ENCODE measurements around the gene GPC5. TPM values are rescaled to one million over a fixed set of nuclear protein-coding genes. Genes with fewer than 3 reads are reported as not detected.

The GPC5 gene
- total and polyA plus RNA-seq, 2 of the 8 experiments (the other 6 are each of a cell fraction or from before 2014, with no cell fraction given) = 0.20 to 0.39 TPM

DNA sequence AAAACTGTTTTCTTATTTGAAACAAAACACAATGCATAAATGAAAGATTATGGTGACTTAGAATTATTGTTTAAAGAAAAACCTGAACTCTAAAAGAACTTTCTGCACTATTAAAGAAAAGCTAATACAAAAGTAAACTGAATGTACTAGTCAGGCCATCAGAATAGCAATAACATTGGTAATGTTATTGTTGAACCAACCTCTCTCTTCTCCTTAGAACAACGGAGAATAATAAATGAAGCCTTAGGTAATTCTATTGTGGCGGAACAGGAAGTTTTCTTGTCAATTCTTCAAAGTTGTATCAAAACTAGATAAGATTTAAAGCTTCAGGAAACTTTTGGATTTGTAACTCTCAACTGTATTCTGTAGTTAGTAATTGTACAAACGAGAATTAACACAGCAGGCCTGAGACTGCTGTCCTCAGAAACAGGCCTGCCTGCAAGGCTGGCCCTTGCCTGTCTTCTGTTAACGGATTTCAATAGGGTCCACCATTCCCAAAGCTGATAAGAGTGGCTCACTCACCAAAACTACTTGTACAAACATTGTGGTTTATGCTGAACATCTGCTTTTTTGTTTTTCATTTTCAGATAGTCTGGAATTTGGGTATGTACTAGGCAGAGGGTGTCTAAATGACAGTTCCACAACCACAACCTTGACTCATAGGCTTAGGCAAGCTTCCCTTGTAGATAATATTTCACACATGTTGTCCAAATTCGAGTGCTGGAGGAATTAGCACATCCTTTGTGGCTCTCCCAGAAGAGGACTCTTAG is 825.8 kb downstream of the GPC5 start:
- no peak overlapping the region for H2BK5ac ChIP-seq (ENCODE audit: low read depth, low read length)
- H2BK12ac ChIP-seq (ENCODE audit: low read depth, low read length) = no peak overlapping the region
- H4K5ac ChIP-seq (ENCODE audit: insufficient read length, low read depth, low read length) = no peak overlapping the region
- no peak overlapping the region for H3K14ac ChIP-seq (ENCODE audit: insufficient read length)
- no peak overlapping the region for H2BK15ac ChIP-seq (ENCODE audit: low read length)
- TF ChIP-seq EZH2 (IDR thresholded peaks at IDR 0.05; ENCODE audit: low read depth, low read length, severe bottlenecking) = no peak
- no peak for TF ChIP-seq HDAC6 (IDR thresholded peaks at IDR 0.05; ENCODE audit: low read depth, low read length)
- no peak for TF ChIP-seq GABPA (IDR thresholded peaks at IDR 0.05; ENCODE audit: borderline replicate concordance, insufficient read depth, low read length)
- no peak for TF ChIP-seq MAFK (IDR thresholded peaks at IDR 0.05; ENCODE audit: low read depth, low read length)
- TF ChIP-seq KDM1A (IDR thresholded peaks at IDR 0.05; ENCODE audit: borderline replicate concordance, low read length) = no peak
- TF ChIP-seq, protein P1, sequence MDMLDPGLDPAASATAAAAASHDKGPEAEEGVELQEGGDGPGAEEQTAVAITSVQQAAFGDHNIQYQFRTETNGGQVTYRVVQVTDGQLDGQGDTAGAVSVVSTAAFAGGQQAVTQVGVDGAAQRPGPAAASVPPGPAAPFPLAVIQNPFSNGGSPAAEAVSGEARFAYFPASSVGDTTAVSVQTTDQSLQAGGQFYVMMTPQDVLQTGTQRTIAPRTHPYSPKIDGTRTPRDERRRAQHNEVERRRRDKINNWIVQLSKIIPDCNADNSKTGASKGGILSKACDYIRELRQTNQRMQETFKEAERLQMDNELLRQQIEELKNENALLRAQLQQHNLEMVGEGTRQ (IDR thresholded peaks at IDR 0.05; ENCODE audit: low read length) = no peak
- no peak for TF ChIP-seq KDM5A (IDR thresholded peaks at IDR 0.05; ENCODE audit: low read length)
- no peak for TF ChIP-seq SRF (IDR thresholded peaks at IDR 0.05; ENCODE audit: low read depth, low read length)
- TF ChIP-seq SIX5 (IDR thresholded peaks at IDR 0.05; ENCODE audit: low read depth, low read length) = no peak
- H3K9me3 ChIP-seq (ENCODE audit: insufficient read depth in 2 of 2, low read depth in 1 of 2, low read length in 1 of 2) = no peaks in the 10 kb centered on the region
- no peak overlapping the region for H2BK20ac ChIP-seq (ENCODE audit: low read length)
- H3K23ac ChIP-seq (ENCODE audit: insufficient read length) = no peak overlapping the region
- H2BK120ac ChIP-seq (replicated peaks; ENCODE audit: low read depth, low read length) = no peak overlapping the region
- H2AFZ ChIP-seq (ENCODE audit: low read length) = no peak overlapping the region
- H3K79me2 ChIP-seq (ENCODE audit: control insufficient read depth in 1 of 2, insufficient read depth in 2 of 2, low read length in 2 of 2) = no peaks in the 10 kb centered on the region
- no peaks in the 10 kb centered on the region for H3K36me3 ChIP-seq (ENCODE audit: control insufficient read depth in 2 of 4, insufficient read depth in 4 of 4, low read length in 3 of 4)
- H4K8ac ChIP-seq (ENCODE audit: extremely low read depth, insufficient read depth, low read length) = no peak overlapping the region
- H2AK5ac ChIP-seq (ENCODE audit: low read depth, low read length) = no peak overlapping the region
- ChIA-PET CTCF (ENCODE audit: partially characterized antibody) (no interaction called here), POLR2A (ENCODE audit: partially characterized antibody) (no interaction called here)
- no peak overlapping the region for H3K4me3 ChIP-seq (ENCODE audit: extremely low read depth in 1 of 4, insufficient read depth in 2 of 4, low read depth in 3 of 4, low read length in 4 of 4)
- DNase-seq (ENCODE audit: low read depth in 1 of 2, low spot score in 2 of 2) = no peak
- no peaks in the 10 kb centered on the region for H4K20me1 ChIP-seq (replicated peaks in 1 of 2; ENCODE audit: control insufficient read depth in 1 of 2, insufficient read depth in 2 of 2, low read length in 2 of 2)
- H3K27me3 ChIP-seq (replicated peaks in 1 of 4; ENCODE audit: control insufficient read depth in 3 of 4, extremely low read depth in 1 of 4, insufficient read depth in 3 of 4, low read length in 3 of 4) = no peaks in the 10 kb centered on the region
- H3K56ac ChIP-seq (replicated peaks; ENCODE audit: insufficient read length, low read depth, low read length) = no peak overlapping the region
- no peak overlapping the region for H3K27ac ChIP-seq (ENCODE audit: low read depth, low read length)
- H3K18ac ChIP-seq (ENCODE audit: extremely low read depth, low read length) = no peak overlapping the region
- peaks cover 0 to 5% (median 0%) of the 10 kb centered on the region in 4 experiments; a peak in 2 of 7 replicates for H3K4me1 ChIP-seq (replicated peaks in 1 of 4; ENCODE audit: control insufficient read depth in 3 of 4, insufficient read depth in 4 of 4, low read length in 3 of 4)
- H3K4ac ChIP-seq (replicated peaks; ENCODE audit: insufficient read length, low read depth, low read length) = no peak overlapping the region
- H3K23me2 ChIP-seq (ENCODE audit: low read depth, low read length) = no peaks in the 10 kb centered on the region
- no peak overlapping the region for H3K9ac ChIP-seq (replicated peaks in 1 of 4; ENCODE audit: extremely low read depth in 1 of 4, low read depth in 3 of 4, low read length in 3 of 4)
- no peaks in the 10 kb centered on the region for H3K79me1 ChIP-seq (ENCODE audit: low read depth, low read length)
- H4K91ac ChIP-seq (replicated peaks; ENCODE audit: insufficient read length, low read length) = no peak overlapping the region
- H3K4me2 ChIP-seq (ENCODE audit: insufficient read depth in 1 of 2, low read depth in 2 of 2, low read length in 2 of 2) = no peak overlapping the region
- FAIRE-seq = no peak
- 92% methylated on average over 5 of the region's 5 CpGs; no CpG with 5 or more reads in 1 of the 2 experiments for WGBS, 2 experiments (ENCODE audit: extremely low coverage in 1 of 2, insufficient coverage in 1 of 2, insufficient read length in 1 of 2, insufficient replicate concordance in 2 of 2, low coverage in 1 of 2, low lambda C conversion rate in 2 of 2, missing lambda C conversion rate in 1 of 2)

Measured in H1 (cell line).